Endothelial cell (in vitro differentiated cells): ENCODE measurements around the gene P4HA2. TPM values are rescaled to one million over a fixed set of nuclear protein-coding genes. Genes with fewer than 3 reads are reported as not detected.

Source experiments
- DNase-seq: peaks from one replicate; pipeline ENCODE4 v3.0.0; 2021; ENCODE audit warnings: low spot score
- H3K27ac Mint-ChIP-seq: one replicate; pipeline ENCODE4 v1.8.0; 2021; ENCODE audit warnings: mixed read lengths, inconsistent platforms; ENCODE audit not compliant: unreplicated experiment
- H3K27me3 Mint-ChIP-seq: one replicate; pipeline ENCODE4 v1.8.0; 2021; ENCODE audit warnings: mild to moderate bottlenecking, moderate library complexity, mixed read lengths, inconsistent platforms; ENCODE audit not compliant: unreplicated experiment
- H3K36me3 Mint-ChIP-seq: one replicate; pipeline ENCODE4 v1.8.0; 2021; ENCODE audit warnings: mild to moderate bottlenecking, low read depth, mixed read lengths, inconsistent platforms; ENCODE audit not compliant: unreplicated experiment
- H3K4me1 Mint-ChIP-seq: one replicate; pipeline ENCODE4 v1.8.0; 2021; ENCODE audit warnings: mild to moderate bottlenecking, mixed read lengths, inconsistent platforms; ENCODE audit not compliant: unreplicated experiment
- H3K4me3 Mint-ChIP-seq: one replicate; pipeline ENCODE4 v1.8.0; 2021; ENCODE audit warnings: mild to moderate bottlenecking, mixed read lengths, inconsistent platforms; ENCODE audit not compliant: unreplicated experiment
- H3K9me3 Mint-ChIP-seq: one replicate; pipeline ENCODE4 v1.8.0; 2021; ENCODE audit warnings: mixed read lengths, inconsistent platforms; ENCODE audit not compliant: unreplicated experiment
- CTCF ChIP-seq: fragments of 200-600 bp; sonication (generic); IDR thresholded peaks from one replicate; pipeline ENCODE4 v1.5.0; 2021; ENCODE audit warnings: antibody characterized with exemption; ENCODE audit not compliant: unreplicated experiment
- long read RNA-seq: library from polyadenylated mRNA; unstranded; transcript quantifications from one replicate; pipeline ENCODE4 v2.0.0, GENCODE V29; 2020; ENCODE audit not compliant: unreplicated experiment
- total RNA-seq: library from RNA; stranded (reverse); fragmentation: NEBNext Ultra II Directional; extraction: Animal tissue kit (Norgen Biotek cat#: 25700); gene quantifications from one replicate; pipeline ENCODE4 v1.2.1, GENCODE V29; 2021; ENCODE audit not compliant: unreplicated experiment

P4HA2 gene
- 9.9 TPM for total RNA-seq
- long read RNA-seq, transcript P4HA2-202 (15 exons, 2,313 nt): major isoform, 8 of 15 reads
- long read RNA-seq, partial matches to known transcripts: 0 of 15 reads
- long read RNA-seq, other reads (novel, unspliced or antisense): 6 of 15 reads

- peaks cover 13% of the 10 kb centered on the region for H3K27me3 Mint-ChIP-seq
- H3K36me3 Mint-ChIP-seq: peaks cover 9% of the 10 kb centered on the region
- H3K4me3 Mint-ChIP-seq: peak within 1 kb of the TSS; percentile 80
- TF ChIP-seq CTCF: no peak
- H3K4me1 Mint-ChIP-seq: peaks cover 26% of the 10 kb centered on the region
- peak within 1 kb of the TSS; percentile 43 for H3K27ac Mint-ChIP-seq
- no peaks in the 10 kb centered on the region for H3K9me3 Mint-ChIP-seq
- peak; percentile 67 for DNase-seq
Measured at GRCh38 chr5:132227485-132228240, at the start of gene P4HA2. P4HA2 (minus strand) TSS chr5:132227853; CDS start chr5:132218626, 9,227 bp downstream.

- DNase-seq: no peak
- no peak for TF ChIP-seq CTCF
- Mint-ChIP-seq H3K9me3 (no peaks in the 10 kb centered on the region), H3K4me1 (peaks cover 4% of the 10 kb centered on the region), H3K27me3 (peaks cover 8% of the 10 kb centered on the region), H3K27ac (no peak overlapping the region), H3K36me3 (no peaks in the 10 kb centered on the region), H3K4me3 (no peak overlapping the region)
Measured at GRCh38 chr5:132277256-132277655, 49.6 kb upstream of the P4HA2 start.

- Mint-ChIP-seq H3K4me3 (no peak overlapping the region), H3K27ac (no peak overlapping the region)
Measured at GRCh38 chr5:132275367-132276220, 47.9 kb upstream of the P4HA2 start.

GRCh38 chr5:132274050-132274792 lies 46.6 kb upstream of the P4HA2 start:
- no peak for DNase-seq
- H3K4me1 Mint-ChIP-seq: peaks cover 4% of the 10 kb centered on the region
- no peaks in the 10 kb centered on the region for H3K9me3 Mint-ChIP-seq
- H3K27ac Mint-ChIP-seq: no peak overlapping the region
- H3K27me3 Mint-ChIP-seq: peaks cover 12% of the 10 kb centered on the region
- no peaks in the 10 kb centered on the region for H3K36me3 Mint-ChIP-seq
- no peak for TF ChIP-seq CTCF
- no peak overlapping the region for H3K4me3 Mint-ChIP-seq

More at GRCh38 chr5:132275367-132276220, 47.9 kb upstream of the P4HA2 start:
- Mint-ChIP-seq H3K4me1 (peaks cover 4% of the 10 kb centered on the region), H3K36me3 (no peaks in the 10 kb centered on the region), H3K27me3 (peaks cover 12% of the 10 kb centered on the region), H3K9me3 (no peaks in the 10 kb centered on the region)
- TF ChIP-seq CTCF: no peak
- no peak for DNase-seq
